PC-3 (cell line): ENCODE measurements around the gene FPGS. TPM values are rescaled to one million over a fixed set of nuclear protein-coding genes. Genes with fewer than 3 reads are reported as not detected.

Source experiments
- ATAC-seq: fragments of 200-7000 bp; cut with Tn5 transposase; 2 replicates; pipeline ENCODE4 v1.9.1; 2020; ENCODE audit warnings: mild to moderate bottlenecking, moderate library complexity
- BruUV-seq: library from RNA; stranded (reverse); fragments of 400-500 nt; replicated peaks from 2 replicates; lab custom pipeline; 2021; lab: Mats Ljungman, UMichigan
- CTCF ChIA-PET: fragments of 300-600 bp; sonication (Branson Sonifier 250); formaldehyde crosslinking; loops from one replicate; lab custom pipeline; 2022; ENCODE audit warnings: antibody characterized with exemption; lab: Charles Lee
- POLR2A ChIA-PET: fragments of 300-600 bp; sonication (Branson Sonifier 250); formaldehyde crosslinking; loops from one replicate; lab custom pipeline; 2022; ENCODE audit warnings: antibody characterized with exemption; ENCODE audit not compliant: unreplicated experiment; lab: Charles Lee
- DNase-seq: peaks from one replicate; pipeline ENCODE4 v3.0.0-alpha.2; 2015
- H2AFZ ChIP-seq: fragments of 300-600 bp; sonication (generic); 2 replicates; pipeline ENCODE4 v1.6.0; 2016; ENCODE audit warnings: antibody characterized with exemption, low read length
- H3F3A ChIP-seq: fragments of 300-600 bp; sonication (generic); one replicate; pipeline ENCODE4 v1.6.0; 2017; ENCODE audit warnings: antibody characterized with exemption, low read length, control low read depth, mild to moderate bottlenecking; ENCODE audit not compliant: unreplicated experiment
- H3K27ac ChIP-seq: fragments of 300-600 bp; sonication (generic); 2 replicates; pipeline ENCODE4 v1.5.1; 2016; ENCODE audit warnings: mild to moderate bottlenecking, low read length
- H3K27me3 ChIP-seq: fragments of 300-600 bp; sonication (generic); 2 replicates; pipeline ENCODE4 v1.6.1; 2016; ENCODE audit warnings: low read length, mixed read lengths
- H3K36me3 ChIP-seq: fragments of 300-600 bp; sonication (generic); 2 replicates; pipeline ENCODE4 v1.6.1; 2016; ENCODE audit warnings: low read depth, mixed run types, low read length, mixed read lengths
- H3K4me1 ChIP-seq: fragments of 300-600 bp; sonication (generic); 2 replicates; pipeline ENCODE4 v1.5.1; 2016; ENCODE audit warnings: low read length; ENCODE audit not compliant: insufficient read depth
- H3K4me2 ChIP-seq: fragments of 300-600 bp; sonication (generic); 2 replicates; pipeline ENCODE4 v1.6.0; 2016; ENCODE audit warnings: low read length
- H3K4me3 ChIP-seq: fragments of 300-600 bp; sonication (generic); 2 replicates; pipeline ENCODE4 v1.5.1; 2016; ENCODE audit warnings: mild to moderate bottlenecking, low read length, mixed read lengths
- H3K79me2 ChIP-seq: fragments of 300-600 bp; sonication (generic); 2 replicates; pipeline ENCODE4 v1.6.1; 2017; ENCODE audit warnings: low read length, mixed read lengths
- H3K9ac ChIP-seq: fragments of 300-600 bp; sonication (generic); 2 replicates; pipeline ENCODE4 v1.6.0; 2016; ENCODE audit warnings: mild to moderate bottlenecking, low read length
- H3K9me2 ChIP-seq: fragments of 300-600 bp; sonication (generic); replicated peaks from 2 replicates; pipeline ENCODE4 v1.6.1; 2016; ENCODE audit warnings: mixed run types, low read length, mixed read lengths
- H3K9me3 ChIP-seq: fragments of 300-600 bp; sonication (generic); 2 replicates; pipeline ENCODE4 v1.6.1; 2016; ENCODE audit warnings: low read length, mixed read lengths
- H4K20me1 ChIP-seq: fragments of 300-600 bp; sonication (generic); 2 replicates; pipeline ENCODE4 v1.6.1; 2016; ENCODE audit warnings: low read length, mixed read lengths
- CTCF ChIP-seq: fragments of 300-600 bp; sonication (generic); conservative IDR thresholded peaks from 2 replicates; pipeline ENCODE4 v1.5.1; 2017; ENCODE audit warnings: antibody characterized with exemption, low read depth, mild to moderate bottlenecking, low read length
- EZH2 ChIP-seq: fragments of 300-600 bp; sonication (generic); IDR thresholded peaks from one replicate; pipeline ENCODE4 v1.6.1; 2017; ENCODE audit warnings: antibody characterized with exemption, mild to moderate bottlenecking, low read length; ENCODE audit not compliant: unreplicated experiment
- EZH2phosphoT487 ChIP-seq: fragments of 300-600 bp; sonication (generic); IDR thresholded peaks from 2 replicates; pipeline ENCODE4 v1.6.1; 2018; ENCODE audit warnings: mild to moderate bottlenecking, antibody characterized with exemption, low read length, borderline replicate concordance
- intact Hi-C: fragments of 100-400 bp; cut with micrococcal nuclease; formaldehyde crosslinking; loops from 2 replicates; pipeline ENCODE4 v1.9.0; 2023
- total RNA-seq: library from RNA; depleted of rRNA; stranded (reverse); fragments of >200 nt; gene quantifications from 2 replicates; pipeline ENCODE4 v1.2.3, GENCODE V29; 2014

FPGS gene
- total RNA-seq, 1 experiment from 2014 or later: 78.5 TPM

GRCh38 chr9:127808347-127809001 lies 5.8 kb downstream of the FPGS start:
- ATAC-seq (no peak), DNase-seq (no peak)
- TF ChIP-seq CTCF (no peak), EZH2 (no peak), EZH2phosphoT487 (no peak)
- H3K9me3 ChIP-seq: no peaks in the 10 kb centered on the region
- H3K9ac ChIP-seq: no peak overlapping the region
- H3K9me2 ChIP-seq: no peaks in the 10 kb centered on the region
- ChIA-PET POLR2A (no interaction called here), CTCF (no interaction called here)
- intact Hi-C loops: no loop called here
- H3K27me3 ChIP-seq: no peaks in the 10 kb centered on the region
- BruUV-seq: no TSS peak
- H3K4me3 ChIP-seq: no peak overlapping the region
- H3K79me2 ChIP-seq: peaks cover 31% of the 10 kb centered on the region
- H4K20me1 ChIP-seq: no peaks in the 10 kb centered on the region
- no peak overlapping the region for H3K27ac ChIP-seq
- H3K4me1 ChIP-seq: peaks cover 9% of the 10 kb centered on the region
- H2AFZ ChIP-seq: no peak overlapping the region
- no peak overlapping the region for H3K4me2 ChIP-seq
- no peaks in the 10 kb centered on the region for H3F3A ChIP-seq
- H3K36me3 ChIP-seq: peaks cover 15% of the 10 kb centered on the region

GRCh38 chr9:127809002-127809539 lies 6.4 kb downstream of the FPGS start:
- POLR2A ChIA-PET: no interaction called here
- intact Hi-C loops: no loop called here
- H3K36me3 ChIP-seq: peaks cover 19% of the 10 kb centered on the region

More at GRCh38 chr9:127809002-127809539, 6.4 kb downstream of the FPGS start:
- Histone ChIP-seq H3K27me3 (no peaks in the 10 kb centered on the region), H3K4me3 (no peak overlapping the region), H3K4me1 (peaks cover 6% of the 10 kb centered on the region), H3K4me2 (no peak overlapping the region), H3K9ac (no peak overlapping the region), H3K79me2 (peaks cover 25% of the 10 kb centered on the region), H3K27ac (no peak overlapping the region), H3F3A (no peaks in the 10 kb centered on the region), H2AFZ (no peak overlapping the region), H3K9me2 (no peaks in the 10 kb centered on the region), H4K20me1 (no peaks in the 10 kb centered on the region), H3K9me3 (no peaks in the 10 kb centered on the region)
- TF ChIP-seq CTCF (no peak), EZH2 (no peak), EZH2phosphoT487 (no peak)
- DNase-seq (no peak), ATAC-seq (no peak)
- no TSS peak for BruUV-seq
- CTCF ChIA-PET: no interaction called here
